ENCODE data around the gene XPC. TPM values are rescaled to one million over a fixed set of nuclear protein-coding genes. Genes with fewer than 3 reads are reported as not detected.
A peak's percentile ranks its signal among the peaks of the same experiment; 100 is the strongest.

Gene XPC
- total and polyA plus RNA-seq, 4 experiments from 2014 or later: 32.9 to 108 (median 81.0) TPM

DNA sequence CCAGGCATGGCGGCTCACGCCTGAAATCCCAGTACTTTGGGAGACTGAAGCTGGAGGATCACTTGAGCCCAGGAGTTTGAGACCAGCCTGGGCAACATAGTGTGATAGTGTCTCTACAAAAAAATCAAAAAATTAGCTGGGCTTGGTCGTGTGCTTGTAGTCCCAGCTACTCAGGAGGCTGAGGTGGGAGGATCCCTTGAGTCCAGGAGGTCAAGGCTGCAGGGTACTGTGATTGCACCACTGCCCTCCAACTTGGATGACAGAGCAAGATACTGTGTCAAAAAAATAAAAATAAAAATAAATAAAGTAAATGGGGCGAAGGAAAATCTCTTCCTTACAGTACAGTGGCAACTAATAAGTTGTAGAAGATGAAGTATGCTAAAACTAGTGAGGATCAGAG is 29.8 kb upstream of the XPC start:
- POLR2A ChIA-PET (ENCODE audit: partially characterized antibody): no interaction called here
- Mint-ChIP-seq H3K4me3 (no peak overlapping the region), H3K27ac (no peak overlapping the region), H3K9me3 (no peaks in the 10 kb centered on the region), H3K27me3 (no peaks in the 10 kb centered on the region), H3K4me1 (peaks cover 3 to 6% (median 5%) of the 10 kb centered on the region in 4 donors), H3K36me3 (no peaks in the 10 kb centered on the region)
- H3K9me3 ChIP-seq (ENCODE audit: control insufficient read depth in 1 of 2, low read length in 2 of 2): no peaks in the 10 kb centered on the region
- no peak overlapping the region for H3K4me3 ChIP-seq (ENCODE audit: low read length in 2 of 2)
- no peaks in the 10 kb centered on the region for H3K4me1 ChIP-seq (ENCODE audit: insufficient read depth, low read length)
- no peaks in the 10 kb centered on the region for H3K36me3 ChIP-seq (ENCODE audit: insufficient read depth, low read length)
- intact Hi-C loops (cut with micrococcal nuclease): no loop called here
- CTCF ChIA-PET (ENCODE audit: partially characterized antibody): no interaction called here
- DNase-seq: no peak
- H3K27ac ChIP-seq (ENCODE audit: low read depth, low read length): no peak overlapping the region
- H3K27me3 ChIP-seq (ENCODE audit: insufficient read depth, low read length): no peaks in the 10 kb centered on the region

DNA sequence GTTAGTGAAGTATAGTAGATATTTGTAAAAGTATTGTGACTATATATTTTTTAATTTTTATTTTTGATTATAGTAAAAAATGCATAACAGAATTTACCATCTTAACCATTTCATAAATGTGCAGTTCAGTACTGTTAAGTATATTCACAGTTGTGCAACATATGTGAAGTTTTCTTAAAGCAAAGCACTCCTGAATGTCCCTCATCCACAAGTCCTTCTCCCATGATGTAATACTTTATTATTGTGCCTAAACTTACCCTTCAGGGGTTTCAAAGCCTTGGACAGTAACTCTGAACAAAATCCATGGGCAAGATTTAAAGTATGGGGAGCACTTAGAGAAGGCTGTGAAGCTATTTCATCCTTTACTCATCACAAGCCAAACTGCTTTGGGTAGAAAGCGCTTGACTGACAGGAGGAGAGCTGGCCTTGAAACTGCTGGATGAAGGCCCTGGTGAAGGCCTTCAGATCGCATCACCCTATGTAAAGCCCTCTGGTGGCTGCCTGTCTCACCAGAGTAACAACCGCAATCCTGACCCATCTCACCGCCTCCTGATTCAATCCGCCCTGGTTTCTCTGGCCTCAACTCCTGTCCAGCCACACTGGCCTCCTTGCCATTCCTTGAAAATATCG is 28.3 kb upstream of the XPC start:
- Histone ChIP-seq H3K4me1 (ENCODE audit: insufficient read depth, low read length) (no peaks in the 10 kb centered on the region), H3K36me3 (ENCODE audit: insufficient read depth, low read length) (no peaks in the 10 kb centered on the region), H3K9me3 (ENCODE audit: control insufficient read depth in 1 of 2, low read length in 2 of 2) (no peaks in the 10 kb centered on the region), H3K27me3 (ENCODE audit: insufficient read depth, low read length) (no peaks in the 10 kb centered on the region), H3K4me3 (ENCODE audit: low read length in 2 of 2) (no peak overlapping the region), H3K27ac (ENCODE audit: low read depth, low read length) (no peak overlapping the region)
- Mint-ChIP-seq H3K36me3 (no peaks in the 10 kb centered on the region), H3K4me1 (peaks cover 3 to 6% (median 5%) of the 10 kb centered on the region in 4 donors), H3K27ac (no peak overlapping the region), H3K4me3 (no peak overlapping the region), H3K9me3 (no peaks in the 10 kb centered on the region), H3K27me3 (no peaks in the 10 kb centered on the region)
- intact Hi-C loops (cut with micrococcal nuclease): no loop called here
- DNase-seq: no peak
- CTCF ChIA-PET (ENCODE audit: partially characterized antibody): interaction anchor here (0.9 kb wide), 1 partner anchor 320 kb away, joined by 3 read pairs; no protein-coding TSS in a partner anchor
- POLR2A ChIA-PET (ENCODE audit: partially characterized antibody): no interaction called here

DNA sequence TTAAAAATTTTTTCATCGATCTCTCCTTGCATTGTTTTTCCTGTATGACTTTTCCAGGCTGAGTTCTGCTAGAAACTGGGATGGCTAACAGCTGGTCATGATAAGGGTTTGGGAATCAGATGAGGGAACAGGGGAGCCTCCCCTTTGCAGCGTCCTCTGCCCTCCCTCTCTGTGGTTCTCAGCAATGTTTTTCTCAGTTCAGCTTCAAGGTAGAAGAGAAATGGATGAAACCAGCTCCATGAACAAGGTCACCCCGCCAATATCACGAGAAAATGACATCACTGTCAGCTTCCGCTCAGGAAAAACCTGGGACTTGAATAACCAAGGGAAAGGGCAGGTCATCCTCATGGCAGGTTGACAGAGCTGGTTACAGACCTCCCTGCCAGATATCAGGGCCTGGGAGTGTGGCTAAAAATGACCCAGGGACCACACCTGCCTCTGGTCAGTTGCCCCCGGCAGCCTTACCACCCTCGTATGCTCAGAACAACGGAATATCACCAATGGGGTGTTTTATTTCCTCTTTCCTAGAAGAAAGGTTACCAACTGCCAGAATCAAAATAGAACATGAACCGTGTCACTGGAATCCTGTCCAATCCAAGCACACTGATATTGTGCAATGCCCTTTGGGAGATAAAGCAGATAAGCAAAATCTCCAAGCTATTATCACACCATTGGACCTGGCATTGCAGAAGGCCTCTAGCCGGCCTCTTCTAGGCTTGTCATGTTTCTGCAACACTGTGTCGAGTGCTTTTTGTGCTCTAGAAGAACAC is 26.3 kb upstream of the XPC start:
- no peaks in the 10 kb centered on the region for H3K27me3 Mint-ChIP-seq
- POLR2A ChIA-PET (ENCODE audit: partially characterized antibody): interaction anchor here (1.4 kb wide), 1 partner anchor 447 kb away, joined by 4 read pairs; the partner anchor contains the start of gene CCDC174

DNA sequence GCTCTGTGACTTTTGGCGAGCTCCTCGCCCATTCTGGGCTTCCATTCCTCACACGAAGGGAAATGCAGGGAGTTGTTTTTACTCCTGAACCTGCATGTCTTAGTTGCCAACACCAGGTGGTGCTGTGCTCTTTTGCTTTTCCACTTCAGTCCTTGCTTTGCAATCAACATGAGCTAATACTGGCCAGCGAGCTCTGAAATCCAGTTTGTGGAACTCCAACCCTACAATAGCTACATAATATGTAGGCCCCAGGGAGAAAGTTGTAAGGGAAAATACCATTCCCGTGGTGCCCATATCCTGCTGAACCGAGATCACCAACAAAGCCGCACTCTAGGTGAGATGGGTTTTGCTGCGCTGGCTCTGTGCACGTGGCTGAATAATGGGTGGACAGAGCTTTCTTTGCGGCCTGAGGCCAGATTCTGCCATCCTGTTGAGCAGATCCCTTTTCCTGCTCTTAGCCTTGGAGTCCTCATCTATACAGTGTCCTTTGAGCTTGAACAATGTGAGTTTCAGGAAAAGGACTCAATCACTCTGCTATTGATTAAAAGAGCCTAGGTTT is 25.2 kb upstream of the XPC start:
- CTCF ChIA-PET (ENCODE audit: partially characterized antibody): interaction anchor here (0.6 to 4.2 kb wide), 65 partner anchors 8 to 1466 kb away, joined by 3 to 75 read pairs (median 4); partner anchors contain the start of genes LSM3, SLC6A6, TMEM43 and XPC
- Mint-ChIP-seq H3K9me3 (no peaks in the 10 kb centered on the region), H3K4me3 (no peak overlapping the region), H3K36me3 (peaks cover 14 to 16% of the 10 kb centered on the region in 2 donors), H3K4me1 (peaks cover 3 to 6% (median 5%) of the 10 kb centered on the region in 4 donors), H3K27me3 (no peaks in the 10 kb centered on the region), H3K27ac (peak overlapping the region in 1 of 7 donors; percentile 56)
- H3K36me3 ChIP-seq (ENCODE audit: insufficient read depth, low read length): no peaks in the 10 kb centered on the region
- no peak overlapping the region for H3K4me3 ChIP-seq (ENCODE audit: low read length in 2 of 2)
- DNase-seq: peak in 4 of 5 donors; percentile 31 to 43 (median 35)
- intact Hi-C loops (cut with micrococcal nuclease): loop anchor here (1.0 kb wide), 2 partner anchors 265 to 307 kb away; no protein-coding TSS in a partner anchor
- H3K9me3 ChIP-seq (ENCODE audit: control insufficient read depth in 1 of 2, low read length in 2 of 2): no peaks in the 10 kb centered on the region
- no peak overlapping the region for H3K27ac ChIP-seq (ENCODE audit: low read depth, low read length)
- no peaks in the 10 kb centered on the region for H3K4me1 ChIP-seq (ENCODE audit: insufficient read depth, low read length)
- H3K27me3 ChIP-seq (ENCODE audit: insufficient read depth, low read length): no peaks in the 10 kb centered on the region
- POLR2A ChIA-PET (ENCODE audit: partially characterized antibody): interaction anchor here (0.8 to 1.4 kb wide), 4 partner anchors 25 to 448 kb away, joined by 3 to 4 read pairs (median 4); partner anchors contain the start of genes CCDC174, CHCHD4, LSM3 and TMEM43

More for the DNA sequence above, 26.3 kb upstream of the XPC start:
- Histone ChIP-seq H3K9me3 (ENCODE audit: control insufficient read depth in 1 of 2, low read length in 2 of 2) (no peaks in the 10 kb centered on the region), H3K4me3 (ENCODE audit: low read length in 2 of 2) (no peak overlapping the region), H3K27ac (ENCODE audit: low read depth, low read length) (no peak overlapping the region), H3K36me3 (ENCODE audit: insufficient read depth, low read length) (no peaks in the 10 kb centered on the region), H3K27me3 (ENCODE audit: insufficient read depth, low read length) (no peaks in the 10 kb centered on the region), H3K4me1 (ENCODE audit: insufficient read depth, low read length) (no peaks in the 10 kb centered on the region)
- DNase-seq: no peak
- CTCF ChIA-PET (ENCODE audit: partially characterized antibody): interaction anchor here (0.6 to 4.2 kb wide), 29 partner anchors 9 to 721 kb away, joined by 3 to 75 read pairs (median 6); partner anchors contain the start of genes LSM3, SLC6A6 and XPC
- H3K4me1 Mint-ChIP-seq: peaks cover 3 to 6% (median 5%) of the 10 kb centered on the region in 4 donors
- no peaks in the 10 kb centered on the region for H3K9me3 Mint-ChIP-seq
- intact Hi-C loops (cut with micrococcal nuclease): no loop called here
- peaks cover 3 to 5% of the 10 kb centered on the region in 2 donors for H3K36me3 Mint-ChIP-seq
- H3K4me3 Mint-ChIP-seq: no peak overlapping the region
- peak overlapping the region in 1 of 7 donors; percentile 42 for H3K27ac Mint-ChIP-seq

DNA sequence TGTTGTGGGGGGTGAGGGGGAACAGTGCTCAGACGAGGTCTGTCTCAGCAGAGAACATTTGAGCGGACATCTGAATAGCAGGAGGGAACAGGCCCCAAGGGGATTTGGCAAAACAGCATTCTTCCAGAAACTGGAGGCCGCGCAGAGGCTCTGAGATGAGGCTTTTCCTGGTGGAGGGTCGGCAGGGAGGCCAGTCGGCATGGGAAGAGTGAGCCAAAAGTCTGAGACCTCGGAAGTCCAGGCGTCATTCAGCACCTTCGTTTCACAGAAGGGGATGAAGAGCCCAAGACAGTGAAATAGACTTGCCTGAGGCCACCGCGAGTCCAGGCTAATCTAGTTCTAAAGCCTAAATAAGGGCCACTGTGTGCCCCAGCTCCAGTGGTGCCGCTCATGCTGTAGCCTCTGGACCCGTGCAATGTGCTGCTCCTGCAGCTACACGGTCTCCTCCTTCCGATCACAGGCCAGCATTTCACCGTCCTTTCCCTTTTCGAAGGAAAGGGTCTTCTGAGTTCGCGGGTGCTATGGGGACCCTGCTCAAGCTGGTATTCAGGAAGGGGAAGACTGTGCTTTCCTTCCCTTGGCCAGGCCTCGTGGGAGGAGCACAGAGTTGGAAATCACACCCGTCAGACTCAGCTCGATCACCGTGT is 24.6 kb upstream of the XPC start:
- intact Hi-C loops (cut with micrococcal nuclease): loop anchor here (1.0 kb wide), 2 partner anchors 265 to 307 kb away; no protein-coding TSS in a partner anchor
- no peaks in the 10 kb centered on the region for H3K9me3 ChIP-seq (ENCODE audit: control insufficient read depth in 1 of 2, low read length in 2 of 2)
- no peaks in the 10 kb centered on the region for H3K27me3 ChIP-seq (ENCODE audit: insufficient read depth, low read length)
- no peak overlapping the region for H3K27ac ChIP-seq (ENCODE audit: low read depth, low read length)
- Mint-ChIP-seq H3K36me3 (peaks cover 19 to 21% of the 10 kb centered on the region in 2 donors), H3K4me1 (peaks cover 3 to 6% (median 5%) of the 10 kb centered on the region in 4 donors), H3K9me3 (no peaks in the 10 kb centered on the region), H3K27me3 (no peaks in the 10 kb centered on the region), H3K27ac (peak overlapping the region in 1 of 7 donors; percentile 42), H3K4me3 (no peak overlapping the region)
- POLR2A ChIA-PET (ENCODE audit: partially characterized antibody): interaction anchor here (0.6 to 1.4 kb wide), 4 partner anchors 24 to 448 kb away, joined by 3 to 4 read pairs (median 4); partner anchors contain the start of genes CCDC174, CHCHD4, LSM3 and TMEM43
- CTCF ChIA-PET (ENCODE audit: partially characterized antibody): interaction anchor here (0.6 to 4.2 kb wide), 59 partner anchors 7 to 1466 kb away, joined by 3 to 75 read pairs (median 4); partner anchors contain the start of genes LSM3, SLC6A6, TMEM43 and XPC
- H3K4me3 ChIP-seq (ENCODE audit: low read length in 2 of 2): no peak overlapping the region
- no peaks in the 10 kb centered on the region for H3K4me1 ChIP-seq (ENCODE audit: insufficient read depth, low read length)
- H3K36me3 ChIP-seq (ENCODE audit: insufficient read depth, low read length): no peaks in the 10 kb centered on the region
- DNase-seq: no peak

DNA sequence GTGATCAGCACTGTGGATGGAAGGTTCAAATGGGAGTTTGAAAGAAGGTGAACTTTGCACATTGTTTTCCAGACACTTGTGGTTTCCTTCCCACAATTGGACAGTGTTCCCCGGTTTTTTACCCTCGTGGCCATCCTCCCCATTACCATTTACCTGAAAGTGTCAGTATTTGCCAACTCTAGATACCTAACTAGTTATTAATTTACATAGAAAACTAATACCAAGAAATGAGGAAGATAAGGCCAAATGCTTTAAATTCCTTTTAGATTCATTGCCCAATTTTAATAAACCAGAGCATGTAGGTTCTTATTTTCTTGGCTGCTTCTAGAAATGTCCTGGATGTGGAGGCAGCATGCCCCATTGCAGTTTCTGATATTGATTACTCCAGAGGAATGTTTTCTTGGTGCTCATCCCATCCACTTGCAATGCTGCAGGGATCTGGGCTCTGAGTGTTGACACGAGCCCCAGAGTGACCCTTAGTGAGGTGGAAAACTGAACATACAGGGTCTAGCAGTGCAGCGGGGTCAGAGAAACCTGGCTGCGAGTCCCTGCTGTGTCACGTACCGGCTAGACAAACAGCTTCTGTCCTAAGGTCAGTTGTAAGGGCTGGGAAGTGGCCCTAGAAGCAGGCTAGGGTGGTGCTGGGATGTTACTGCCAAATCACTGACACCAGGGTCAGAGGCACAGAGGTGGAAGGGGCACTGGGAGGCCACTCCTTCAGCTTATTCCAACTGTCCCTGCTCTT is 23.7 kb upstream of the XPC start:
- ChIA-PET POLR2A (ENCODE audit: partially characterized antibody) (interaction anchor here (0.6 kb wide), 1 partner anchor 232 kb away, joined by 3 read pairs; no protein-coding TSS in a partner anchor), CTCF (ENCODE audit: partially characterized antibody) (interaction anchor here (0.9 to 4.2 kb wide), 7 partner anchors 11 to 719 kb away, joined by 3 to 75 read pairs (median 9); no protein-coding TSS in a partner anchor)
- Histone ChIP-seq H3K27me3 (ENCODE audit: insufficient read depth, low read length) (no peaks in the 10 kb centered on the region), H3K9me3 (ENCODE audit: control insufficient read depth in 1 of 2, low read length in 2 of 2) (no peaks in the 10 kb centered on the region), H3K4me3 (ENCODE audit: low read length in 2 of 2) (no peak overlapping the region), H3K4me1 (ENCODE audit: insufficient read depth, low read length) (no peaks in the 10 kb centered on the region), H3K36me3 (ENCODE audit: insufficient read depth, low read length) (peaks cover 6% of the 10 kb centered on the region), H3K27ac (ENCODE audit: low read depth, low read length) (no peak overlapping the region)
- Mint-ChIP-seq H3K9me3 (no peaks in the 10 kb centered on the region), H3K4me3 (no peak overlapping the region), H3K27ac (no peak overlapping the region), H3K4me1 (peaks cover 3 to 6% (median 5%) of the 10 kb centered on the region in 4 donors), H3K27me3 (no peaks in the 10 kb centered on the region), H3K36me3 (peaks cover 28 to 29% of the 10 kb centered on the region in 2 donors)
- no peak for DNase-seq
- intact Hi-C loops (cut with micrococcal nuclease): no loop called here

All from CD4-positive, alpha-beta memory T cell (primary cell).